IMR-90 (cell line): ENCODE data around the gene TUBG2. TPM values are rescaled to one million over a fixed set of nuclear protein-coding genes. Genes with fewer than 3 reads are reported as not detected.

Experiments
- ATAC-seq: fragments of 200-7000 bp; cut with Tn5 transposase; 2 replicates; pipeline ENCODE4 v1.9.1; 2020; ENCODE audit warnings: low read depth, mild to moderate bottlenecking, moderate library complexity
- BruUV-seq: library from RNA; stranded (reverse); fragments of 400-500 nt; replicated peaks from 2 replicates; lab custom pipeline; 2021; lab: Mats Ljungman, UMichigan
- CTCF ChIA-PET: fragments of 300-600 bp; formaldehyde crosslinking; extraction: SDS; loops from one replicate; lab custom pipeline; 2021; ENCODE audit warnings: antibody characterized with exemption; lab: Yijun Ruan, JAX
- POLR2A ChIA-PET: fragments of 300-600 bp; sonication (Branson Sonifier 250); formaldehyde crosslinking; loops from one replicate; lab custom pipeline; 2022; ENCODE audit warnings: antibody characterized with exemption; ENCODE audit not compliant: unreplicated experiment; lab: Charles Lee
- DNase-seq: peaks from one replicate; pipeline ENCODE4 v3.0.0; 2013
- H2AFZ ChIP-seq: replicated peaks from 2 replicates; pipeline ENCODE3; 2013; ENCODE audit warnings: low read length, mild to moderate bottlenecking; ENCODE audit not compliant: poor library complexity
- H2AK5ac ChIP-seq: 2 replicates; pipeline ENCODE4 v1.6.1; 2013; ENCODE audit warnings: low read depth, low read length, inconsistent platforms
- H2AK9ac ChIP-seq: replicated peaks from 2 replicates; pipeline ENCODE3; 2013; ENCODE audit warnings: mild to moderate bottlenecking, low read depth, low read length, moderate library complexity; ENCODE audit not compliant: poor library complexity
- H2BK120ac ChIP-seq: 2 replicates; pipeline ENCODE4 v1.6.1; 2013; ENCODE audit warnings: low read depth, low read length, inconsistent platforms
- H2BK15ac ChIP-seq: 3 replicates; pipeline ENCODE4 v1.6.1; 2013; ENCODE audit warnings: low read depth, low read length, inconsistent platforms
- H2BK20ac ChIP-seq: 2 replicates; pipeline ENCODE4 v1.6.1; 2013; ENCODE audit warnings: low read depth, mild to moderate bottlenecking, inconsistent platforms, low read length, moderate library complexity
- H2BK5ac ChIP-seq: 2 replicates; pipeline ENCODE4 v1.6.1; 2013; ENCODE audit warnings: mild to moderate bottlenecking, low read depth, low read length, inconsistent platforms; ENCODE audit not compliant: poor library complexity, severe bottlenecking
- H3K14ac ChIP-seq: replicated peaks from 2 replicates; pipeline ENCODE4 v1.6.1; 2013; ENCODE audit warnings: low read depth, low read length, inconsistent platforms
- H3K18ac ChIP-seq: 2 replicates; pipeline ENCODE4 v1.6.1; 2013; ENCODE audit warnings: low read depth, low read length, control low read depth
- H3K23ac ChIP-seq: 2 replicates; pipeline ENCODE4 v1.6.1; 2013; ENCODE audit warnings: low read depth, low read length, inconsistent platforms
- H3K27ac ChIP-seq: 2 replicates; pipeline ENCODE4 v1.5.1; 2013; ENCODE audit warnings: mild to moderate bottlenecking, control low read depth, low read length; ENCODE audit not compliant: insufficient read depth
- H3K27me3 ChIP-seq: 2 replicates; pipeline ENCODE4 v1.6.1; 2013; ENCODE audit warnings: low read length; ENCODE audit not compliant: control insufficient read depth, insufficient read depth
- H3K36me3 ChIP-seq: 2 replicates; pipeline ENCODE4 v1.6.1; 2013; ENCODE audit warnings: low read length, mixed read lengths; ENCODE audit not compliant: control insufficient read depth, insufficient read depth
- H3K4ac ChIP-seq: 2 replicates; pipeline ENCODE4 v1.6.1; 2013; ENCODE audit warnings: low read depth, low read length, inconsistent platforms
- H3K4me1 ChIP-seq: 2 replicates; pipeline ENCODE4 v1.6.1; 2013; ENCODE audit warnings: low read length, mixed read lengths; ENCODE audit not compliant: control insufficient read depth, insufficient read depth
- H3K4me2 ChIP-seq: 2 replicates; pipeline ENCODE4 v1.6.1; 2013; ENCODE audit warnings: low read depth, mild to moderate bottlenecking, control low read depth, low read length, moderate library complexity
- H3K4me3 ChIP-seq: 2 replicates; pipeline ENCODE4 v1.5.1; 2013; ENCODE audit warnings: low read depth, mild to moderate bottlenecking, control low read depth, low read length, moderate library complexity; ENCODE audit not compliant: insufficient read depth
- H3K56ac ChIP-seq: 2 replicates; pipeline ENCODE4 v1.6.1; 2013; ENCODE audit warnings: low read length, inconsistent platforms; ENCODE audit not compliant: insufficient read depth; ENCODE audit errors: extremely low read depth
- H3K79me1 ChIP-seq, 2 experiments: 2 replicates each; pipeline ENCODE4 v1.6.1; 2013; ENCODE audit warnings: low read length in 2 of 2, inconsistent platforms in 1 of 2, low read depth in 1 of 2
- H3K9ac ChIP-seq: 2 replicates; pipeline ENCODE4 v1.6.1; 2013; ENCODE audit warnings: low read depth, low read length, control low read depth
- H3K9me1 ChIP-seq: 2 replicates; pipeline ENCODE4 v1.6.1; 2013; ENCODE audit warnings: low read length, inconsistent platforms; ENCODE audit not compliant: insufficient read depth
- H3K9me3 ChIP-seq: 2 replicates; pipeline ENCODE4 v1.6.1; 2013; ENCODE audit warnings: low read length; ENCODE audit not compliant: control insufficient read depth, insufficient read depth
- H4K20me1 ChIP-seq: 2 replicates; pipeline ENCODE4 v1.6.1; 2013; ENCODE audit warnings: low read length, inconsistent platforms; ENCODE audit not compliant: insufficient read depth
- H4K5ac ChIP-seq: 2 replicates; pipeline ENCODE4 v1.6.1; 2013; ENCODE audit warnings: mild to moderate bottlenecking, low read depth, low read length, control low read depth
- H4K8ac ChIP-seq, 2 experiments: 2 replicates each; pipeline ENCODE4 v1.6.1; 2013; ENCODE audit warnings: low read depth in 2 of 2, low read length in 2 of 2, control low read depth in 1 of 2, inconsistent platforms in 1 of 2
- H4K91ac ChIP-seq: 2 replicates; pipeline ENCODE4 v1.6.1; 2013; ENCODE audit warnings: low read depth, low read length, inconsistent platforms; ENCODE audit not compliant: insufficient read depth
- BHLHE40 ChIP-seq: fragments of 150-350 bp; IDR thresholded peaks from 2 replicates; pipeline ENCODE4 v1.6.1; 2016; ENCODE audit warnings: mild to moderate bottlenecking, low read depth, low read length
- CEBPB ChIP-seq: IDR thresholded peaks from 2 replicates; pipeline ENCODE4 v1.6.1; 2012; ENCODE audit warnings: low read depth, low read length, improper control_type of control experiment
- CHD1 ChIP-seq: IDR thresholded peaks from 2 replicates; pipeline ENCODE4 v1.6.1; 2012; ENCODE audit warnings: low read depth, low read length, improper control_type of control experiment
- CTCF ChIP-seq: conservative IDR thresholded peaks from 2 replicates; pipeline ENCODE4 v1.5.1; 2012; ENCODE audit warnings: mild to moderate bottlenecking, low read depth, low read length, improper control_type of control experiment
- ELK1 ChIP-seq: fragments of 150-350 bp; IDR thresholded peaks from 2 replicates; pipeline ENCODE4 v1.6.1; 2016; ENCODE audit warnings: low read depth, mild to moderate bottlenecking, low read length, moderate library complexity, borderline replicate concordance
- FOS ChIP-seq: fragments of 150-350 bp; IDR thresholded peaks from 2 replicates; pipeline ENCODE4 v1.6.1; 2016; ENCODE audit warnings: low read depth, low read length
- MAFK ChIP-seq: IDR thresholded peaks from 2 replicates; pipeline ENCODE4 v1.6.1; 2012; ENCODE audit warnings: low read depth, low read length, improper control_type of control experiment
- MAZ ChIP-seq: IDR thresholded peaks from 2 replicates; pipeline ENCODE4 v1.6.1; 2012; ENCODE audit warnings: low read depth, mild to moderate bottlenecking, low read length, improper control_type of control experiment, moderate library complexity, borderline replicate concordance
- MXI1 ChIP-seq: IDR thresholded peaks from 2 replicates; pipeline ENCODE4 v1.6.1; 2012; ENCODE audit warnings: low read depth, mild to moderate bottlenecking, low read length, moderate library complexity, borderline replicate concordance
- NFE2L2 ChIP-seq: fragments of 150-350 bp; IDR thresholded peaks from 2 replicates; pipeline ENCODE4 v1.6.1; 2016; ENCODE audit warnings: low read depth, mild to moderate bottlenecking, low read length
- POLR2A ChIP-seq: IDR thresholded peaks from 2 replicates; pipeline ENCODE4 v1.6.1; 2012; ENCODE audit warnings: mild to moderate bottlenecking, low read depth, low read length
- RAD21 ChIP-seq: IDR thresholded peaks from 2 replicates; pipeline ENCODE4 v1.6.1; 2012; ENCODE audit warnings: low read length, improper control_type of control experiment
- RCOR1 ChIP-seq: IDR thresholded peaks from 2 replicates; pipeline ENCODE4 v1.6.1; 2012; ENCODE audit warnings: mild to moderate bottlenecking, low read length, improper control_type of control experiment; ENCODE audit not compliant: insufficient replicate concordance
- RFX5 ChIP-seq: IDR thresholded peaks from 2 replicates; pipeline ENCODE4 v1.8.0; 2012; ENCODE audit warnings: low read depth, mild to moderate bottlenecking, low read length, moderate library complexity
- SMC3 ChIP-seq: fragments of 150-350 bp; IDR thresholded peaks from 2 replicates; pipeline ENCODE4 v1.6.1; 2016; ENCODE audit warnings: low read depth, mild to moderate bottlenecking, antibody characterized with exemption, low read length, moderate library complexity
- USF2 ChIP-seq: fragments of 150-350 bp; IDR thresholded peaks from 2 replicates; pipeline ENCODE4 v1.6.1; 2017; ENCODE audit warnings: mild to moderate bottlenecking, antibody characterized with exemption, low read length, low read depth
- WGBS, 2 experiments: methylation state at CpG; one replicate each; pipeline versions ENCODE4 v1.1.5 to v1.1.7; 2013; ENCODE audit warnings: missing lambda C conversion rate in 2 of 2; ENCODE audit not compliant: insufficient read length in 1 of 2; ENCODE audit errors: extremely low coverage in 2 of 2; 5-methylcytosine and 5-hydroxymethylcytosine counted together
- dilution Hi-C: fragments of 300-500 bp; cut with HindIII; formaldehyde crosslinking; loops from one replicate; pipeline ENCODE4 v1.14.3; 2018; ENCODE audit warnings: low sequenced_read_pairs; ENCODE audit not compliant: unreplicated experiment
- in situ Hi-C: fragments of 300-500 bp; cut with MboI; formaldehyde crosslinking; loops from 3 replicates; pipeline ENCODE4 v1.14.3; 2019; ENCODE audit warnings: low sequenced_read_pairs, inconsistent platforms, mixed read lengths
- intact Hi-C: fragments of 100-400 bp; cut with micrococcal nuclease; formaldehyde crosslinking; loops from 2 replicates; pipeline ENCODE4 v1.10.0; 2022
- polyA plus RNA-seq, 3 experiments: library from polyadenylated mRNA; depleted of rRNA; stranded (reverse); fragments of >200 nt; gene quantifications; 2 replicates each; pipeline ENCODE4 v1.2.3, GENCODE V29; 2012; ENCODE audit warnings: low replicate concordance in 1 of 3
- total RNA-seq: library from RNA; depleted of rRNA; stranded (reverse); fragments of >200 nt; gene quantifications from 2 replicates; pipeline ENCODE4 v1.2.3, GENCODE V29; 2012

Gene TUBG2
- total and polyA plus RNA-seq, 2 of the 4 experiments (the other 2 are of a cell fraction): 3.6 to 24.6 TPM

- Histone ChIP-seq H3K4me1 (peaks cover 3% of the 10 kb centered on the region; the same call in 1 of the 2 replicates), H3K4me2 (no peak overlapping the region), H2AK9ac (no peak overlapping the region), H3K18ac (no peak overlapping the region), H3K9me3 (no peaks in the 10 kb centered on the region), H4K20me1 (no peaks in the 10 kb centered on the region; the same call in 1 of the 2 replicates), H3K9ac (no peak overlapping the region), H3K27me3 (no peaks in the 10 kb centered on the region), H3K79me1 (no peaks in the 10 kb centered on the region), H3K56ac (no peak overlapping the region), H3K4ac (no peak overlapping the region), H3K23ac (no peak overlapping the region), H2BK5ac (no peak overlapping the region), H2BK120ac (no peak overlapping the region), H4K8ac (no peak overlapping the region), H2AK5ac (no peak overlapping the region), H4K91ac (no peak overlapping the region), H2BK15ac (no peak overlapping the region), H3K27ac (no peak overlapping the region), H3K9me1 (peaks cover 5% of the 10 kb centered on the region; the same call in 1 of the 2 replicates), H3K14ac (no peak overlapping the region), H3K36me3 (peaks cover 53% of the 10 kb centered on the region), H2BK20ac (no peak overlapping the region), H3K4me3 (no peak overlapping the region), H2AFZ (no peak overlapping the region), H4K5ac (no peak overlapping the region)
- ATAC-seq (no peak), DNase-seq (no peak)
- TF ChIP-seq RFX5 (no peak), ELK1 (no peak), RAD21 (no peak), SMC3 (no peak), MAFK (no peak), USF2 (no peak), FOS (no peak), CEBPB (no peak), RCOR1 (no peak), MAZ (no peak), BHLHE40 (no peak), MXI1 (no peak), NFE2L2 (no peak), POLR2A (no peak), CTCF (no peak), CHD1 (no peak)
- dilution Hi-C loops (no loop called here), in situ Hi-C loops (no loop called here), intact Hi-C loops (no loop called here)
- ChIA-PET CTCF (no interaction called here), POLR2A (no interaction called here)
- BruUV-seq: no TSS peak
- WGBS, 2 experiments: 80% methylated on average over 1 of the region's 10 CpGs; no CpG with 5 or more reads in 1 of the 2 experiments
These were observed 41.7 kb downstream of the TUBG2 start for GRCh38 chr17:42700586-42701289.
